Neutrophil (primary cell): ENCODE data around the gene GNGT1.

ENCODE experiments used
- H3K27ac ChIP-seq: fragments of 200-600 bp; sonication (generic); 2 replicates; pipeline ENCODE4 v1.5.1; 2016; ENCODE audit warnings: mild to moderate bottlenecking, moderate library complexity
- H3K27me3 ChIP-seq: fragments of 200-600 bp; sonication (generic); 2 replicates; pipeline ENCODE4 v1.6.0; 2016; ENCODE audit warnings: mild to moderate bottlenecking
- H3K36me3 ChIP-seq: fragments of 200-600 bp; sonication (generic); 2 replicates; pipeline ENCODE4 v1.5.1; 2017
- H3K4me1 ChIP-seq, 2 experiments: fragments of 200-600 bp in 1 of 2; sonication (generic) in 1 of 2; 1 replicate in 1 of 2; 2 replicates in 1 of 2; pipeline versions ENCODE4 v1.5.1 to v1.6.1; 2013 to 2016; ENCODE audit warnings: low read depth in 1 of 2, low read length in 1 of 2, mild to moderate bottlenecking in 1 of 2, moderate library complexity in 1 of 2; ENCODE audit not compliant: control insufficient read depth in 1 of 2, insufficient read depth in 1 of 2
- H3K4me3 ChIP-seq, 2 experiments: fragments of 200-600 bp in 1 of 2; sonication (generic) in 1 of 2; 1 replicate in 1 of 2; 2 replicates in 1 of 2; pipeline ENCODE4 v1.5.1; 2013 to 2016; ENCODE audit warnings: low read depth in 1 of 2, low read length in 1 of 2, mild to moderate bottlenecking in 1 of 2, moderate library complexity in 1 of 2
- H3K9me3 ChIP-seq: fragments of 200-600 bp; sonication (generic); 2 replicates; pipeline ENCODE4 v1.5.1; 2016
- TF ChIP-seq, protein P1 (sequence below): fragments of 200-600 bp; sonication (generic); IDR thresholded peaks from 2 replicates; pipeline ENCODE4 v1.5.1; 2016; ENCODE audit warnings: antibody characterized with exemption

Gene GNGT1

DNA sequence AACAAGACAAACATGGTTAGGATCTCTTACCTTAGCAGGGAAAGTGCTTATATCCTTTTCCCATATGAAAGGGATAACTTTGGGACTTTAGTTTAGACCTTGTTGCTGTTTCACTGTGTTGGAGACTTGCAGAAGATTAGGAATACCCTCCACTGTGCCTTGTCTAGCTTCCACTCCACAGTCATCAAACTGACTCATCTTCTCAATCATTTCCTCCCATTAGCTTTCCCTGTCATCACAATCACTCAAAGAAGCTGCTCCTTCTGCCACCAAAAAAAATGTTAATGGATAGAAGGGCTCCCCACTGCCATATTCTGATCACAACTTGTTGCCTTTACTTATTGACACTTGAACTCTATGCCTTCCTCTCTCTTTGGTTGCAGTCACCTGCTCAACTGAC lies 31.9 kb downstream of the GNGT1 start:
- Histone ChIP-seq H3K4me1 (no peaks in the 10 kb centered on the region), H3K27ac (no peak overlapping the region), H3K9me3 (no peaks in the 10 kb centered on the region), H3K36me3 (no peaks in the 10 kb centered on the region), H3K4me3 (no peak overlapping the region), H3K27me3 (no peaks in the 10 kb centered on the region)
- TF ChIP-seq, protein P1, sequence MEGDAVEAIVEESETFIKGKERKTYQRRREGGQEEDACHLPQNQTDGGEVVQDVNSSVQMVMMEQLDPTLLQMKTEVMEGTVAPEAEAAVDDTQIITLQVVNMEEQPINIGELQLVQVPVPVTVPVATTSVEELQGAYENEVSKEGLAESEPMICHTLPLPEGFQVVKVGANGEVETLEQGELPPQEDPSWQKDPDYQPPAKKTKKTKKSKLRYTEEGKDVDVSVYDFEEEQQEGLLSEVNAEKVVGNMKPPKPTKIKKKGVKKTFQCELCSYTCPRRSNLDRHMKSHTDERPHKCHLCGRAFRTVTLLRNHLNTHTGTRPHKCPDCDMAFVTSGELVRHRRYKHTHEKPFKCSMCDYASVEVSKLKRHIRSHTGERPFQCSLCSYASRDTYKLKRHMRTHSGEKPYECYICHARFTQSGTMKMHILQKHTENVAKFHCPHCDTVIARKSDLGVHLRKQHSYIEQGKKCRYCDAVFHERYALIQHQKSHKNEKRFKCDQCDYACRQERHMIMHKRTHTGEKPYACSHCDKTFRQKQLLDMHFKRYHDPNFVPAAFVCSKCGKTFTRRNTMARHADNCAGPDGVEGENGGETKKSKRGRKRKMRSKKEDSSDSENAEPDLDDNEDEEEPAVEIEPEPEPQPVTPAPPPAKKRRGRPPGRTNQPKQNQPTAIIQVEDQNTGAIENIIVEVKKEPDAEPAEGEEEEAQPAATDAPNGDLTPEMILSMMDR, result no peak

DNA sequence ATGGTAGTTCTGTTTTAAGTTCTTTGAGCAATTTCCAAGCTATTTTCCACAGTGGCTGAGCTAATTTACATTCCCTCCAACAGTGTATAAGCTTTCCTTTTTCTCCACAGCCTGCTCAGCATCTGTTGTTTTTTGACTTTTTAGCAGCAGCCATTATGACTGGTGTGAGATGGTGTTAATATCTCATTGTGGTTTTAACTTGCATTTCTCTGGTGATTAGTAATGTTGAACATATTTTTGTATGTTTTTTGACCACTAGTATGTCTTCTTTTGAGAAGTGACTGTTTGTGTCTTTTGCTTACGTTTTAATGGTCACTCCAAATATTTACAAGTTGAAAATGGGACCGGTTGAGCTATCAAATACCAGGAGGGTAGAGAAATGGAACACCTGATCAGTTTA lies 35.6 kb downstream of the GNGT1 start:
- no peak overlapping the region for H3K27ac ChIP-seq
- H3K36me3 ChIP-seq, result no peaks in the 10 kb centered on the region
- H3K4me1 ChIP-seq, result no peaks in the 10 kb centered on the region
- no peak overlapping the region for H3K4me3 ChIP-seq
- TF ChIP-seq, protein P1, result no peak
- no peaks in the 10 kb centered on the region for H3K9me3 ChIP-seq
- H3K27me3 ChIP-seq, result no peaks in the 10 kb centered on the region

DNA sequence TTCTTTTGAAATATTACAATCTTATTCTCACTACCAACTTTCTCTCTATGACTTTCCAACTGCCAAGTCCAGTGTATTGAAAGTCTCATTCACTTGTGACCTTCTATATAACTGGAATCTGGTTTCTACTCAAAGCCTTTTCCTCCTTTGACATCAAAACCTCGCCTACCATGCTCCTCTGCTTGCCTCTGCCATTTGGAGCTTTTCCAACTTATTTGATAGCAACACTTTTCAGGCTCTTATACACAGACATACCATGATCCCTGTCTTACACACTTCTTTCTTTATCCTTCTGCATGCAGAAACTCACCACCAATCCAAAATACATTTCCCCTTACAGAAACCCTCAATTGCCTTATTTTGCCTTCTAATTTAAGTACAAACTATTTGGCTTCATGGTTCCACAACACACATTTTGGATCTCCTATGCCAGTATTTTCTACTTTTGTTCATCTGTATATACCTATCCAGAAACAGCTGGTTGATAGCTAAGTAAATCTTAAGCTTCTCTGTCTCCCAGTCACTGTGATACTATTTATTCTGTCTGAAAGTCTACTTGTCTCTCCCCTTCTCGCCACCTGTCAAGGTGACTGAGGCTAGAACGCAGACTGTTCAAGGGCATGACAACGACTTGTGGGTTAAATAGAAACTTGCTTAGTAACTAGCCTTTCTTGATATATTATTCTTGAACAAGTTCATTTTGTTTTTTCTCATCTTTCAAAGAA lies 37.6 kb downstream of the GNGT1 start:
- H3K27me3 ChIP-seq, result no peaks in the 10 kb centered on the region
- H3K4me3 ChIP-seq, result no peak overlapping the region
- no peaks in the 10 kb centered on the region for H3K36me3 ChIP-seq
- H3K9me3 ChIP-seq, result no peaks in the 10 kb centered on the region
- H3K4me1 ChIP-seq, result no peaks in the 10 kb centered on the region
- TF ChIP-seq, protein P1, result no peak
- H3K27ac ChIP-seq, result no peak overlapping the region

DNA sequence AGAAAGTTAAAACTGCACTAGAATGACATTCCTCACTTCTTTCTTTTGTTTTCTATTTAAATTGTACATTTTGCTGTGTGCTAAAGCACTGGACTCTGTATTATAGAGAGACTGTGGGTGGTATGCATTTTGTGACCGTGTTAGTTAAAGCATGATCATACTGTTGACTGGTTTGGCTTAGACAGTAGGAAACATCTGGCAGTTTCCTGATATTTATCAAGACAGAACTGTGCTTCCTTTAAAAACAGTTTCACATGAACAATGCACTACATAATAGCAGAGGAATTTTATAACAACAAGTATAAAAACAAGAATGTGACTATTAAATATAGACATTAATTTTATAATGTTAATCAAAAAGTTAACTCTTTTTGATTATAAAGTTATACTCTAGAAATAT lies 38.3 kb downstream of the GNGT1 start:
- H3K27ac ChIP-seq, result no peak overlapping the region
- H3K4me3 ChIP-seq, result no peak overlapping the region
- H3K9me3 ChIP-seq, result no peaks in the 10 kb centered on the region
- no peaks in the 10 kb centered on the region for H3K36me3 ChIP-seq
- no peaks in the 10 kb centered on the region for H3K4me1 ChIP-seq
- TF ChIP-seq, protein P1, result no peak
- H3K27me3 ChIP-seq, result no peaks in the 10 kb centered on the region

DNA sequence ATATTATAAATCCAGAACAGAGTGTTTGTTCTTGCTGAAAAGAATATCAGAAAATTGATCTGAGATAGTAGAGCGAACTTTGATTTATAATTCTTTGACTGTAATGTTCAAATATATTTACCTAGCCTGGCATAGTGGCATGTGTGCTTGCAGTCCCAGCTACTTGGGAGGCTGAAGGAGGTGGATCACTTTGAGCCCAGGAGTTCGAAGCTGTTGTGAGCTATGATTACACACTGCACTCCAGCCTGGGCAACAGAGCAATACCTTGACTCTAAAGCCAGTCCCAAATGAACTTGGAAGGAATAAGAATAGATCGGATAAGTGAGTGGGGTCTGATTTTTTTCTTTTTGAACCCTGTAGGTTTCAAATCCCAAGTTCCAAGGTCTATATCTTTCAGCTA lies 38.7 kb downstream of the GNGT1 start:
- Histone ChIP-seq H3K4me3 (no peak overlapping the region), H3K4me1 (no peaks in the 10 kb centered on the region), H3K36me3 (no peaks in the 10 kb centered on the region), H3K27me3 (no peaks in the 10 kb centered on the region), H3K9me3 (no peaks in the 10 kb centered on the region), H3K27ac (no peak overlapping the region)
- TF ChIP-seq, protein P1, result no peak
